AG09319 (cell line): ENCODE data around the gene PALM.
"Not testable (repeated sequence)": the region's sequence is repeated elsewhere in the genome, so short reads cannot be mapped to it uniquely, and the experiment has no call there.

Source experiments
- DNase-seq: peaks from one replicate; pipeline ENCODE4 v3.0.0-alpha.2; 2010; ENCODE audit warnings: low read depth; ENCODE audit errors: extremely low read depth
- TF ChIP-seq, protein P1 (sequence below): IDR thresholded peaks from 2 replicates; pipeline ENCODE4 v1.5.1; 2011; ENCODE audit warnings: low read depth, mild to moderate bottlenecking, inconsistent platforms, low read length, moderate library complexity

PALM gene

DNA sequence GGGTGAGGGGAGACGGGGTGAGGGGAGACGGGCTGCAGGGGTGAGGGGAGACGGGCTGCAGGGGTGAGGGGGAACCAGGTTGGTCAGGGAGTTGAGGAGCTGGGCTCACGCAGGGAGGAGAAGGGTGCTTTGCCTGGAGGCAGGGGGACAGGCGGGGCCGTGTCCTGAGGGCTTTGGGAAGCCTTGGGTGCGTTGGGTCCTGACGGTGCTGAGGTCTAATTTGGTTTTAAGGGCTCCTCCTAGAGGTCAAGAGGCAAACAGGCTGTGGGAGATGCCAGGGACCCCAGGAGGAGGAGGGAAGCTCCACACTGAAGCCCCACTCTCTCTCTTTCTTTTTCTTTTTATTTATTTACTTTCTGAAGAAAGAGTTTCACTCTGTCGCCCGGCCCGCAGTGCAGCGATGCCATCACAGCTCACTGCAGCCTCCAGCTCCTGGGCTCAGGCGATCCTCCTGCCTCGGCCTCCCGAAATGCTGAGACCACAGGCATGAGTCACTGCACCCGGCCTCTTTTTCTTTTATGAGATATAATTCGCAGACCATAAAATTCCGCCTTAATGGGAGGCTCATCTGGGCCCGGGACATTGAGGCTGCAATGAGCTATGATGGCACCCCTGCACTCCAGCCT is 32.9 kb downstream of the PALM start:
- no peak for DNase-seq
- TF ChIP-seq, protein P1, sequence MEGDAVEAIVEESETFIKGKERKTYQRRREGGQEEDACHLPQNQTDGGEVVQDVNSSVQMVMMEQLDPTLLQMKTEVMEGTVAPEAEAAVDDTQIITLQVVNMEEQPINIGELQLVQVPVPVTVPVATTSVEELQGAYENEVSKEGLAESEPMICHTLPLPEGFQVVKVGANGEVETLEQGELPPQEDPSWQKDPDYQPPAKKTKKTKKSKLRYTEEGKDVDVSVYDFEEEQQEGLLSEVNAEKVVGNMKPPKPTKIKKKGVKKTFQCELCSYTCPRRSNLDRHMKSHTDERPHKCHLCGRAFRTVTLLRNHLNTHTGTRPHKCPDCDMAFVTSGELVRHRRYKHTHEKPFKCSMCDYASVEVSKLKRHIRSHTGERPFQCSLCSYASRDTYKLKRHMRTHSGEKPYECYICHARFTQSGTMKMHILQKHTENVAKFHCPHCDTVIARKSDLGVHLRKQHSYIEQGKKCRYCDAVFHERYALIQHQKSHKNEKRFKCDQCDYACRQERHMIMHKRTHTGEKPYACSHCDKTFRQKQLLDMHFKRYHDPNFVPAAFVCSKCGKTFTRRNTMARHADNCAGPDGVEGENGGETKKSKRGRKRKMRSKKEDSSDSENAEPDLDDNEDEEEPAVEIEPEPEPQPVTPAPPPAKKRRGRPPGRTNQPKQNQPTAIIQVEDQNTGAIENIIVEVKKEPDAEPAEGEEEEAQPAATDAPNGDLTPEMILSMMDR, result peak; percentile 9

DNA sequence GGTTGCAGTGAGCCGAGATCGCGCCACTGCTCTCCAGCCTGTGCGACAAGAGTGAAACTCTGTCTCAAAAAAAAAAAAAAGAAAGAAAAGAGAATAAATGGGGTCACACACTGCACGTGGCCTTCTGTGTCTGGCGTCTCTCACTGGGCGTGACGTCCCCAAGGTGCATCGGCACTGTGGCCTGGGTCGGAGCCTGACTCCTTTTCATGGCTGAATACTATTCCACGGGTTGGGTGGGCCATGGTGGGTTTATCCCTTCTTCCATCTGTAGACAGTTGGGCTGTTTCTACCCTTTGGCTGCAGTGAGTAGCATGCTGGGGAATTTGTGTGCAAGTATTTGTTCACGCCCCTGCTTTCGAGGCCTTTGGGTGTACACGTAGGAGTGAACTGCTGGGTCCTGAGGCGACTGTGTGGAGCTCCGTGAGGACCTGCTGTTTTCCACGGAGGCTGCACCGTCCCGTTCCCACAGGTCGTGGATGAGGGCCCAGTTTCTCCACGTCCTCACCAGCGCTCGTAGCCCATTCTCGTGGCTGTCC is 33.9 kb downstream of the PALM start:
- TF ChIP-seq, protein P1, result no peak
- DNase-seq, result no peak

DNA sequence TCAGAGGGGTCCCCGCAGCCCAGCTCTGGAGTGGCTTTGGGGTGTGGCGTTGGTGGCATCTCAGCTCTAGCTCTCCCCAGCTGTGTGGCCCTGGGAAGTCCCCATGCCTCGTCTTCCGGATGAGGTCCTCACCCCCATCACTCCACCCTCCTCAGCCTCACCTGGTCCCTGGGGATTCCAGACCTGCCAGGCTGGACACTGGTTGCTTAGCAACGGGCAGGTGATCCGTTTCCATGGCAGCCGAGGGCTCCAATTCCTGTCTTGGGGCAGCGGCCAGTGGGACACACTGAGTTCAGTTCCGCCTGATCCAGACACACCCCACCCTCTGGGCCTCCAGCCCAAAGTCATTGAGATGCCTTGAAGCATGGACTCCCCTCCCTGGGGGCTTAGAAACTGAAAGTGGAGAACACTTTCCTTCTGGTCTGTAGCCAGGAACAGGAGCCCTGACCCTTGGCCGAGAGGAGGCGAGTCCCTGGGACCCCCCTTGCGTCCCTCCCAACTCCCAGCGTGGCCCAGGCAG is 34.5 kb downstream of the PALM start:
- no peak for DNase-seq
- TF ChIP-seq, protein P1, result no peak

DNA sequence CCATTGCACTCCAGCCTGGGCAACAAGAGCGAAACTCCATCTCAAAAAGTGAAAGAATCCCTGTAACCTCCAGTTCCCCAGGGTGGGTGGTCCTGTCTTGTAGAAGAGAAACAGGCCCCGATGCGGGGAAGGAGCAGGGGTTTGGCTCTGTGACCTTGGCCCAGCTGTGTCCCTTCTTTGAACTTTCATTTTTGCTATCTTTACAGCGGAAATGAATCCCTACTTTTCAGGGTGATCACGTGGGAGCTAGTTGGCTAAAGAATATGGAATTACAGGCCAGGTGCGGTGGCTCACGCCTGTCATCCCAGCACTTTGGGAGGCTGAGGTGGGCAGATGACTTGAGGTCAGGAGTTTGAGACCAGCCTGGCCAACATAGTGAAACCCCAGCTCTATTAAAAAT is 36.4 kb downstream of the PALM start:
- not testable (repeated sequence) for DNase-seq

DNA sequence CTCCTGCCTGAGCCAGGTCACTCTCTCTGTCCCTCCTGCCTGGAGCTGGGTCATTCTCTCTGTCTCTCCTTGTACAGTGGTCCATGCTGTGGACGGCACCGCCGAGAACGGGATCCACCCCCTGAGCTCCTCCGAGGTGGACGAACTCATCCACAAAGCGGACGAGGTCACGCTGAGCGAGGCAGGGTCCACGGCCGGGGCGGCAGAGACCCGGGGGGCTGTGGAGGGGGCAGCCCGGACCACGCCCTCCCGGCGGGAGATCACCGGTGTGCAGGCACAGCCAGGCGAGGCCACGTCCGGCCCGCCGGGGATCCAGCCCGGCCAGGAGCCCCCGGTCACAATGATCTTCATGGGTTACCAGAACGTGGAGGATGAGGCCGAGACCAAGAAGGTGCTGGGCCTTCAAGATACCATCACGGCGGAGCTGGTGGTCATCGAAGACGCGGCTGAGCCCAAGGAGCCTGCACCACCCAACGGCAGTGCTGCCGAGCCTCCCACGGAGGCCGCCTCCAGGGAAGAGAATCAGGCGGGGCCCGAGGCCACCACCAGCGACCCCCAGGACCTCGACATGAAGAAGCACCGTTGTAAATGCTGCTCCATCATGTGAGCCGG is 37.6 kb downstream of the PALM start:
- TF ChIP-seq, protein P1, result no peak
- no peak for DNase-seq

DNA sequence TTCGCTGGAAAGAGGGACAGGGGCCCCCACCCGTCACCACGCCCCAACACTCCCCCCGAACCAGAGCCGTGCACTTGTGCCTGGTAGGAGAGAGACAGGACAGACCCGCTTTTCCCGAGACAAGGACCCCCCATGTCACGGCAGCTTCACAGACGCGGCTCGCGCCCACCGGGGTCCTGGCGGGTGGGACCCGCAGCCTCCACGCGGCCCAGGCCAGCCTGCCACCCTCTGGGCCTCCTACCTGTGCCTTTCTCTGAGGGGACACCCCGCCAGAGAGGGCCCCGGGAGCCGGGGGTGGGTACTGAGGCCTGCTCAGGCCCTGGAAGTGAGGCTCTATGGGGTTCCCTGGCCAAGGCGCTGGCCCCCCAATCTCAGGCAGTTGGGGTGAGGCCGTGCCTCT is 38.2 kb downstream of the PALM start:
- TF ChIP-seq, protein P1, result no peak
- no peak for DNase-seq

DNA sequence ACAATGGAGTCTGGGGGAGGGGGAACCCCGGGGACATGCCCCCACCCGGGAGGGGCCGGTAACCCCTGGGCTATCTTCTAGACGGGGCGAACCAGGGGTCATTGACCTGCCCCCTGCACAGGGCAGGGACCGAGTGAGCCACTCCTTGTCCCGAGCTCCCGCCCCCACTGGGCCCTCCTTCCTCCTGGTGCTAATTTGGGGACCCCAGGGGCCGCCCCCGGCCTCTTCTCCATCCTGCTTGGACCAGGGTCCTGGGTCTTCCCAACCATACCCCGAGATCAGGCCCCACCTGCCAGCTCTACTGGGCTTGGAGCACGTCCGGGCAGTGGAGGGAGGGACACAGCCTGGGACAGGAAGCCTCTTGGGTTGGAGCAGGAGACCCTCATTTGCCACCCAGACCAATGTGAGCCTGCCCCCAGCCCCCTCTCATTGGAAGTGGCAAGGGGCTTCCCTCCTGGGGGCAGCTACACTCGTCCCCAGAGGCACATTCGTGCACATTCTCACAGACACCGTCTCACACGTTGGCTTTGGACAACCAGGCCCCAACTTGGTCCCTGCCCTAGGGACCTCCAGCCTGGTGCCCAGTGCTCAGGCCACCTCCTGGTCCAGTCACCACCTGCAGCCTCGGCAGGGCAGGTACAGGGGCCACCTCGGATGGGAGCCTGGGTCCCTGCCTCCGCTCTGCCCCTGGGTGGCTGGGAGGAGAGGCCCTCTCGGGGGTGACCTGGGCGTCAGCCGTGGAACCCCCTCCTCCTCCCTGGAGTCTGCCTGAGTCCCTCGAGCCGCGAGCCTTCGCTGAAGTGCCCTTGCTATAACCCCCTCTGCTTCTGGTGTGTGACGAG is 38.9 kb downstream of the PALM start:
- TF ChIP-seq, protein P1, result no peak
- no peak for DNase-seq
